Measurements from ENCODE around the gene ACBD4. TPM values are rescaled to one million over a fixed set of nuclear protein-coding genes. Genes with fewer than 3 reads are reported as not detected.

The ACBD4 gene
- total RNA-seq, 1 donor from 2014 or later: 7.1 TPM

- no peak for DNase-seq (ENCODE audit: low read depth)
- peaks cover 2% of the 10 kb centered on the region for H3K36me3 ChIP-seq (ENCODE audit: control insufficient read depth, insufficient read depth, low read length)
- TF ChIP-seq, protein P1, sequence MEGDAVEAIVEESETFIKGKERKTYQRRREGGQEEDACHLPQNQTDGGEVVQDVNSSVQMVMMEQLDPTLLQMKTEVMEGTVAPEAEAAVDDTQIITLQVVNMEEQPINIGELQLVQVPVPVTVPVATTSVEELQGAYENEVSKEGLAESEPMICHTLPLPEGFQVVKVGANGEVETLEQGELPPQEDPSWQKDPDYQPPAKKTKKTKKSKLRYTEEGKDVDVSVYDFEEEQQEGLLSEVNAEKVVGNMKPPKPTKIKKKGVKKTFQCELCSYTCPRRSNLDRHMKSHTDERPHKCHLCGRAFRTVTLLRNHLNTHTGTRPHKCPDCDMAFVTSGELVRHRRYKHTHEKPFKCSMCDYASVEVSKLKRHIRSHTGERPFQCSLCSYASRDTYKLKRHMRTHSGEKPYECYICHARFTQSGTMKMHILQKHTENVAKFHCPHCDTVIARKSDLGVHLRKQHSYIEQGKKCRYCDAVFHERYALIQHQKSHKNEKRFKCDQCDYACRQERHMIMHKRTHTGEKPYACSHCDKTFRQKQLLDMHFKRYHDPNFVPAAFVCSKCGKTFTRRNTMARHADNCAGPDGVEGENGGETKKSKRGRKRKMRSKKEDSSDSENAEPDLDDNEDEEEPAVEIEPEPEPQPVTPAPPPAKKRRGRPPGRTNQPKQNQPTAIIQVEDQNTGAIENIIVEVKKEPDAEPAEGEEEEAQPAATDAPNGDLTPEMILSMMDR (IDR thresholded peaks at IDR 0.05; ENCODE audit: insufficient read depth, low read length, poor library complexity, severe bottlenecking): no peak
- no peaks in the 10 kb centered on the region for H3K27me3 ChIP-seq (ENCODE audit: control insufficient read depth, insufficient read depth, low read length)
- H3K4me3 ChIP-seq (ENCODE audit: low read depth, low read length): no peak overlapping the region
These were observed 17.4 kb upstream of the ACBD4 start for GRCh38 chr17:45117848-45118646.

DNA sequence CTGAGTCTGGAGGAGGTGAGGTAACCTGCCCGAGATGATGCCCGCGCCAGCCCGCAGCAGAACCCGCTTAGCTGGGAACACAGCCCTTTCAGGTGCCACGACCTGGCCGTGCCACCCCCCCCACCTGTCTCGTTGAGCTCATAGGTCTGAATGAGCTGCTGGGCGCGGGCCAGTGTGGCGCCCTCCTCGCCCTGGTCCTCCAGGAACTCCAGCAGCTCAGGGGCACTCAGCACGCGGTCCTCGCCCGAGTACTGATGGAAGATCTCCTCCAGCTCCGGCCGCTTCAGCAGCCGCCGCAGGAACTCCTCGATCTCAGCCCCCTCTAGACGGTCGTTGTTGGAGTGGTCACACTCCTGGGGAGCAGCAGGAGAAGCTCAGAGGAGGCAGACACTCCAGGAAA, 16.8 kb upstream of the ACBD4 start:
- Histone ChIP-seq H3K4me3 (ENCODE audit: low read depth, low read length) (no peak overlapping the region), H3K27me3 (ENCODE audit: control insufficient read depth, insufficient read depth, low read length) (no peaks in the 10 kb centered on the region), H3K36me3 (ENCODE audit: control insufficient read depth, insufficient read depth, low read length) (peaks cover 2% of the 10 kb centered on the region)
- TF ChIP-seq, protein P1 (IDR thresholded peaks at IDR 0.05; ENCODE audit: insufficient read depth, low read length, poor library complexity, severe bottlenecking): no peak
- DNase-seq (ENCODE audit: low read depth): no peak

GRCh38 chr17:45119964-45120363, 15.5 kb upstream of the ACBD4 start:
- no peak for DNase-seq (ENCODE audit: low read depth)
- H3K4me3 ChIP-seq (ENCODE audit: low read depth, low read length): no peak overlapping the region
- H3K36me3 ChIP-seq (ENCODE audit: control insufficient read depth, insufficient read depth, low read length): peaks cover 2% of the 10 kb centered on the region
- no peaks in the 10 kb centered on the region for H3K27me3 ChIP-seq (ENCODE audit: control insufficient read depth, insufficient read depth, low read length)
- TF ChIP-seq, protein P1 (IDR thresholded peaks at IDR 0.05; ENCODE audit: insufficient read depth, low read length, poor library complexity, severe bottlenecking): no peak

DNA sequence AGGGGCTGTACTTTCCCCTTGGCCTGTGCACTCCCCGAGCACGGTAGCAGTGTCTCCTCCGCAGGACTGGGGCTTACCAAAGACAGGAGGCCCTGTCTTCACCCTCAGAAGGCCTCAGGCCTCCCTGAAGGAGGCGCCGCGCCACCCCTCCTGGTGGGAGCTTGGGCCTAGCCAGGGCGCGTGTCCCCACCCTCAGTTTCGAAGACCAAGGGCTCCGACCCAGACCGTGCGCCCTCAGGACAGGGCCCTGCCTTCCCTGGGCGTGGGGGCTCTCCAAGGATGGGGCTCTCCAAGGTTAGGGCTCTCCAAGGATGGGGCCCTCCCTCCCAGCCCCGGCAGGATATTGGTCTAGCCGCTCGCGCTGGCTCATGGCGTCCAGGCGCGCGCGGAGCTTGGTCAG, 14.9 kb upstream of the ACBD4 start:
- H3K4me3 ChIP-seq (ENCODE audit: low read depth, low read length): no peak overlapping the region
- no peaks in the 10 kb centered on the region for H3K27me3 ChIP-seq (ENCODE audit: control insufficient read depth, insufficient read depth, low read length)
- no peak for DNase-seq (ENCODE audit: low read depth)
- peaks cover 2% of the 10 kb centered on the region for H3K36me3 ChIP-seq (ENCODE audit: control insufficient read depth, insufficient read depth, low read length)
- TF ChIP-seq, protein P1 (IDR thresholded peaks at IDR 0.05; ENCODE audit: insufficient read depth, low read length, poor library complexity, severe bottlenecking): no peak

DNA sequence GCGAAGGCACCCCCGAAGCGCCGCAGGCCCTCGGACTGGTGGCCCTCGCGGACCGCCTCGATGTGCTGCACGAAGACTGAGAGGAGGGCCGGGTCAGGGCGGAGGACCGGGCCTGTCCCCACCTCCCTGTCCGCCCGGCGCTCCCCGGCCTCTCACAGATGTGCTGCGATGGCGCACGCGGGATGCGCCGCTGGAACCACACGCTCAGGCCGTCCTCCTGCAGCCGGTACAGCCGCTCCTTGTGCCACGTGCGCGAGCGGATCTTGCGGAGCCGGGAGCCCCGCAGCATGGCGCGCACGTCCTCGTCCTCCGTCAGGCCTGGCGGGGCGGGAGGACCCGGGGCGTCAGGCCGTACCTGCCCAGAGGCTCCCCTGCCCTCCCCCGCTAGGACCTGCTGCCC, 14.4 kb upstream of the ACBD4 start:
- TF ChIP-seq, protein P1 (IDR thresholded peaks at IDR 0.05; ENCODE audit: insufficient read depth, low read length, poor library complexity, severe bottlenecking): no peak
- Histone ChIP-seq H3K4me3 (ENCODE audit: low read depth, low read length) (no peak overlapping the region), H3K27me3 (ENCODE audit: control insufficient read depth, insufficient read depth, low read length) (no peaks in the 10 kb centered on the region), H3K36me3 (ENCODE audit: control insufficient read depth, insufficient read depth, low read length) (peaks cover 2% of the 10 kb centered on the region)
- DNase-seq (ENCODE audit: low read depth): no peak
